ENCODE data around the gene ARMC9.
"Not testable (repeated sequence)": the region's sequence is repeated elsewhere in the genome, so short reads cannot be mapped to it uniquely, and the experiment has no call there.

Gene ARMC9

GRCh38 chr2:231292472-231293134 lies 94.2 kb downstream of the ARMC9 start:
- DNase-seq: no peak

GRCh38 chr2:231293163-231293562 lies 94.7 kb downstream of the ARMC9 start:
- DNase-seq: no peak

GRCh38 chr2:231294116-231294515 lies 95.7 kb downstream of the ARMC9 start:
- no peak for DNase-seq

GRCh38 chr2:231294571-231295362 lies 96.3 kb downstream of the ARMC9 start:
- no peak for DNase-seq

- DNase-seq: no peak
These were observed 96.9 kb downstream of the ARMC9 start for GRCh38 chr2:231295363-231295655.

GRCh38 chr2:231296401-231296974 lies 98.1 kb downstream of the ARMC9 start:
- no peak for DNase-seq

- peak; percentile 33 for DNase-seq
These were observed 98.9 kb downstream of the ARMC9 start for GRCh38 chr2:231297108-231297908.

GRCh38 chr2:231298091-231298490 lies 99.7 kb downstream of the ARMC9 start:
- DNase-seq: no peak

- no peak for DNase-seq
These were observed 100.8 kb downstream of the ARMC9 start for GRCh38 chr2:231299267-231299666.

- no peak for DNase-seq
These were observed 101.7 kb downstream of the ARMC9 start for GRCh38 chr2:231300020-231300721.

GRCh38 chr2:231300722-231301076 lies 102.3 kb downstream of the ARMC9 start:
- no peak for DNase-seq

- DNase-seq: not testable (repeated sequence)
These were observed 105.8 kb downstream of the ARMC9 start for GRCh38 chr2:231304259-231304658.

GRCh38 chr2:231305221-231305620 lies 106.8 kb downstream of the ARMC9 start:
- no peak for DNase-seq

GRCh38 chr2:231306791-231307393 lies 108.5 kb downstream of the ARMC9 start:
- DNase-seq: no peak

- no peak for DNase-seq
These were observed 109.8 kb downstream of the ARMC9 start for GRCh38 chr2:231308219-231308618.

- DNase-seq: no peak
These were observed 110.4 kb downstream of the ARMC9 start for GRCh38 chr2:231308631-231309428.

- DNase-seq: no peak
These were observed 113.6 kb downstream of the ARMC9 start for GRCh38 chr2:231312066-231312465.

GRCh38 chr2:231315896-231316295 lies 117.5 kb downstream of the ARMC9 start:
- no peak for DNase-seq

GRCh38 chr2:231317579-231317978 lies 119.1 kb downstream of the ARMC9 start:
- DNase-seq: no peak

GRCh38 chr2:231318436-231318835 lies 120.0 kb downstream of the ARMC9 start:
- no peak for DNase-seq

GRCh38 chr2:231318954-231319353 lies 120.5 kb downstream of the ARMC9 start:
- DNase-seq: no peak

GRCh38 chr2:231319867-231320266 lies 121.4 kb downstream of the ARMC9 start:
- DNase-seq: no peak

All from NCI-H2227 treated with DMSO at 0.1 percent for 48 hours (cell line).